ENCODE results near the gene RRP12.

The RRP12 gene

DNA sequence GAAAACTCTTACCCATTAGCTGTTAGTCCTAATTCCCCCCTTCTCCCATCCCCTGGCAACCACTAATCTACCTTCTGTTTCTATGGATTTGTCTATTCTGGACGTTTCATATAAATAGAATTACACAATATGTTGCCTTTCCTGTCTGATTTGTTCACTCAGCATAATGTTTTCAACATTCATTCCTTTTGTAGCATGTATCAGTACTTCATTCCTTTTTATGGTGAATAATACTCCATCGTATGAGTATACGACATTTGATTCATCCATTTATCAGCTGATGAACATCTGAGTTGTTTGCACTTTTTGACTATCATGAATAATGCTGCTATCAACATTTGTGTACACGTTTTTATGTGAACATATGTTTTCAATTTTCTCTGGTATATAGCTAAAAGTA, 86.5 kb downstream of the RRP12 start:
- no peak for DNase-seq (ENCODE audit: low spot score)
- no peak for TF ChIP-seq CTCF (conservative IDR thresholded peaks at IDR 0.05; ENCODE audit: low read depth)
- ChIA-PET POLR2A (ENCODE audit: low non-redundant PET) (no interaction called here), CTCF (interaction anchor here (0.6 to 1.0 kb wide), 3 partner anchors 19 to 395 kb away, joined by 3 read pairs; no protein-coding TSS in a partner anchor)
- no peak overlapping the region for H3K27ac ChIP-seq

DNA sequence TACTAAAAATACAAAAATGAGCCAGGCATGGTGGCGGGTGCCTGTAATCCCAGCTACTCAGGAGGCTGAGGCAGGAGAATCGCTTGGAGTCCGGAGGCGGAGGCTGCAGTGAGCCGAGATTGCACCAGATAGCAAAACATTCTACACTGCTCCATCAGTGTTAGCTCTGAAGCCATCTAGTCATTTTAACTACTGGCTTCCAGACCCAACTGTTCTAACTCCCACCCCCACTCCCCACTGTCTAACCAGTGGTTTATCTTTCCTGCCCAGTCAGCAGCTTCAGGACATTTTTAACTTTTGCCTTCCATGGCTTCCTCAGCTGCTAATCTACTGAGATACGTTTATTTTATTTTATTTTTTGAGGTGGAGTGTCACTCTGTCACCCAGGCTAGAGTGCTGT, 88.2 kb downstream of the RRP12 start:
- CTCF ChIA-PET: interaction anchor here (0.7 to 1.1 kb wide), 2 partner anchors 16 to 240 kb away, joined by 3 to 5 read pairs; no protein-coding TSS in a partner anchor
- no peak for TF ChIP-seq CTCF (conservative IDR thresholded peaks at IDR 0.05; ENCODE audit: low read depth)
- no peak overlapping the region for H3K27ac ChIP-seq
- POLR2A ChIA-PET (ENCODE audit: low non-redundant PET): no interaction called here
- DNase-seq (ENCODE audit: low spot score): no peak

GRCh38 chr10:97311111-97311626, 90.0 kb downstream of the RRP12 start:
- TF ChIP-seq CTCF (conservative IDR thresholded peaks at IDR 0.05; ENCODE audit: low read depth): no peak
- CTCF ChIA-PET: interaction anchor here (0.6 kb wide), 2 partner anchors 30 to 37 kb away, joined by 3 to 7 read pairs; no protein-coding TSS in a partner anchor

DNA sequence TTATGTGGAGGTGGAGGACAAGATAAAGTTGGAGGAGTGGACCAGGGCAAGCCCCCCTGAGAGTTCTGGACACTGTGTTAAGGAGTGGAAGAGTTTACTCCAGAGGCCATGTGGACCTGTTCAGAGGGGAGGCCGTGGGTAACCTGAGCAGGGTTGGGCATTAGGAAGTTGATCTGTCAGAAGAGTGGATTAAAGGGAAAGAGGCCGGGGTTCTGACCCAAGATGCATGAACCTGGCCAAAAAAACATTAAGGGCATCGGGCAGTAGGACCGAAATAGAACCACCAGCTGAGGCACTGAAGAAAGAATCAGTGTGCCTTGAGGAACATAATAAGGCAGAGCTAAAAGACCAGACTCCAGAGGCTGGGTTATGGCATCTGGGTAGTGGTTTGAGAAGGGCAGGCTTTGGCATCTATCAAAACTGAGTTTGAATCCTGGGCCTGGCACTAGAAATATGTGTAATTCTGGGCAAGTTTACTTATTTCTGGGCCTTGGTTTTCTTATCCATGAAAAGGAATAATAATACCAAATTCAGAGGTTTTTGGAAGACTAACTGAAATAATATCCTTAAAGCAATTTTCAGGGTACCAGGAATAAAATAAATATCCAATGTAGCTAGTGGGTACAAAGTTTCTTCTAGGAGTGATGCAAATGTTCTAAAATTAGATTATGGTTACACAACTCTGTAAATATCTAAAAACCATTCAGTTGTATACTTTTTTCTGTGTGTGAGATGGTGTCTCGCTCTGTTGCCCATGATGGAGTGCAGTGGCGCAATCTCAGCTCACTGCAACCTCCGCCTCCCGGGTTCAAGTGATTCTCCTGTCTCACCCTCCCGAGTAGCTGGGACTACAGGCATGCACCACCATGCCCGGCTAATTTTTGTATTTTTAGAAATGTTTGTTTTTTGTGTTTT, 93.0 kb downstream of the RRP12 start:
- ChIA-PET POLR2A (ENCODE audit: low non-redundant PET) (no interaction called here), CTCF (interaction anchor here (0.7 kb wide), 1 partner anchor 19 kb away, joined by 3 read pairs; no protein-coding TSS in a partner anchor)
- no peak for DNase-seq (ENCODE audit: low spot score)
- no peak for TF ChIP-seq CTCF (conservative IDR thresholded peaks at IDR 0.05; ENCODE audit: low read depth)
- H3K27ac ChIP-seq: no peak overlapping the region

More at GRCh38 chr10:97311111-97311626, 90.0 kb downstream of the RRP12 start:
- H3K27ac ChIP-seq: no peak overlapping the region
- POLR2A ChIA-PET (ENCODE audit: low non-redundant PET): no interaction called here
- no peak for DNase-seq (ENCODE audit: low spot score)

- no peak for DNase-seq (ENCODE audit: low spot score)
- no peak overlapping the region for H3K27ac ChIP-seq
- TF ChIP-seq CTCF (conservative IDR thresholded peaks at IDR 0.05; ENCODE audit: low read depth): no peak
- ChIA-PET POLR2A (ENCODE audit: low non-redundant PET) (no interaction called here), CTCF (interaction anchor here (0.7 kb wide), 2 partner anchors 20 to 97 kb away, joined by 3 to 4 read pairs; no protein-coding TSS in a partner anchor)
Observed at GRCh38 chr10:97307441-97307840, 93.7 kb downstream of the RRP12 start.

All from RWPE1 (cell line).